ENCODE results near the gene LLGL2.

LLGL2 gene

GRCh38 chr17:75488693-75489510 is 36.6 kb upstream of the LLGL2 start:
- peaks cover 3% of the 10 kb centered on the region for H3K36me3 Mint-ChIP-seq
- H3K27ac Mint-ChIP-seq = peak overlapping the region; percentile 59
- no peak overlapping the region for H3K4me3 Mint-ChIP-seq
- H3K4me1 Mint-ChIP-seq = peaks cover 30% of the 10 kb centered on the region
- H3K9me3 Mint-ChIP-seq = no peaks in the 10 kb centered on the region
- H3K27me3 Mint-ChIP-seq = no peaks in the 10 kb centered on the region

GRCh38 chr17:75489511-75489955 is 36.0 kb upstream of the LLGL2 start:
- H3K36me3 Mint-ChIP-seq = peaks cover 3% of the 10 kb centered on the region
- H3K27me3 Mint-ChIP-seq = no peaks in the 10 kb centered on the region
- no peak overlapping the region for H3K4me3 Mint-ChIP-seq
- H3K9me3 Mint-ChIP-seq = no peaks in the 10 kb centered on the region
- no peak overlapping the region for H3K27ac Mint-ChIP-seq
- peaks cover 30% of the 10 kb centered on the region for H3K4me1 Mint-ChIP-seq

- Mint-ChIP-seq H3K9me3 (no peaks in the 10 kb centered on the region), H3K27me3 (no peaks in the 10 kb centered on the region), H3K36me3 (peaks cover 3% of the 10 kb centered on the region), H3K4me3 (no peak overlapping the region), H3K4me1 (peaks cover 26% of the 10 kb centered on the region), H3K27ac (no peak overlapping the region)
These were observed 35.2 kb upstream of the LLGL2 start for GRCh38 chr17:75490173-75490743.

DNA sequence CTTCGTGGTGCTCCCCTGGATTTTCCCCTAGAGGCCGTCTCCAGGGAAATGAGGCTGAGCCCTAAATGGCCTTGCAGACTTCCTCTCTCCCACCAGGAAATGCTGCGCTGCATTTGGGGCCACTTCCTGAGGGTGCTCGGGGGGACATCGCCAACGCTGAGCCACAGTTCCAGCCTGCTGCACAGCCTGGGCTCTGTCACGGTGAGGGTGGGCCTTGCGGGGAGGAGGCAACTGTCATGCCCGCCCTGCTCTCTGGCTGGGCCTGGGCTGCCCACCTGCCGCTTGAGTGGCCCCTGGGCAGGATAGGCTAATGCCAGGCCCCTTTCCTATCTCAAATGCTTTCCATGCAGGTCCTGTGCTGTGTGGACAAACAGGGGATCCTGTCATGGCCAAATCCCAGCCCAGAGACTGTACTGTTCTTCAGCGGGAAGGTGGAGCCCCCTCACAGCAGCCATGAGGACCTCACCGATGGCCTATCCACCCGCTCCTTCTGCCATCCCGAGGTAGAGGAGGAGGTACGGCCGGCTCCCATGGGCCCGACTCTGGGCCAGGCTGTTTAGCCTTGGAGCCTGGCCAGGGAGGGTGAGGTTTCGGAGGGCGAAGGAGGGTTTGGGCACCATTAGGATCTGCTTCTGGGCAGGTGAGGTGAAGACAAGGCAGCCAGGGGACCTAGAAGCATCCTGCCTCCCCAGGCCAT is 34.4 kb upstream of the LLGL2 start:
- no peaks in the 10 kb centered on the region for H3K27me3 Mint-ChIP-seq
- H3K27ac Mint-ChIP-seq = no peak overlapping the region
- peaks cover 3% of the 10 kb centered on the region for H3K36me3 Mint-ChIP-seq
- no peaks in the 10 kb centered on the region for H3K9me3 Mint-ChIP-seq
- H3K4me3 Mint-ChIP-seq = no peak overlapping the region
- H3K4me1 Mint-ChIP-seq = peaks cover 25% of the 10 kb centered on the region

GRCh38 chr17:75491680-75492079 is 33.8 kb upstream of the LLGL2 start:
- Mint-ChIP-seq H3K4me1 (peaks cover 19% of the 10 kb centered on the region), H3K27me3 (no peaks in the 10 kb centered on the region), H3K9me3 (no peaks in the 10 kb centered on the region), H3K27ac (no peak overlapping the region), H3K4me3 (no peak overlapping the region), H3K36me3 (peaks cover 3% of the 10 kb centered on the region)

DNA sequence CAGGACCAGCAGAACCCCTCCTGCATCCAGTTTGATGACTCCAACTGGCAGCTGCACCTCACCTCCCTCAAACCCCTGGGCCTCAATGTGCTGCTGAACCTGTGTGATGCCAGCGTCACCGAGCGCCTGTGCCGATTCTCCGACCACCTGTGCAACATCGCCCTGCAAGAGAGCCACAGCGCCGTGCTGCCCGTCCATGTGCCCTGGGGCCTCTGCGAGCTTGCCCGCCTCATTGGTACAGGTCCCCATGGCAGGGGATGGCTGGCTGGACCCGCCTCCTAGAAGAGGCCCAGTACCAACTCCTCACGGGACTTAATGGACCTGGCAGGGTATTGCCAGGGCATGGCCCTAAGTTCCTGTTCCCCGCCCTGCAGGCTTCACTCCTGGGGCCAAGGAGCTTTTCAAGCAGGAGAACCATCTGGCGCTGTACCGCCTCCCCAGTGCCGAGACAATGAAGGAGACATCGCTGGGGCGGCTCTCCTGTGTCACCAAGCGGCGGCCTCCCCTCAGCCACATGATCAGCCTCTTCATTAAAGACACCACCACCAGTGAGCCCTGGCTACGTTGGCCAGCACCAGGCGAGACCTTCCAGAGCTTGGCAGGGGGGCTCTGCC is 32.8 kb upstream of the LLGL2 start:
- H3K27ac Mint-ChIP-seq = no peak overlapping the region
- peaks cover 12% of the 10 kb centered on the region for H3K4me1 Mint-ChIP-seq
- peaks cover 2% of the 10 kb centered on the region for H3K36me3 Mint-ChIP-seq
- H3K27me3 Mint-ChIP-seq = no peaks in the 10 kb centered on the region
- H3K9me3 Mint-ChIP-seq = no peaks in the 10 kb centered on the region
- no peak overlapping the region for H3K4me3 Mint-ChIP-seq

DNA sequence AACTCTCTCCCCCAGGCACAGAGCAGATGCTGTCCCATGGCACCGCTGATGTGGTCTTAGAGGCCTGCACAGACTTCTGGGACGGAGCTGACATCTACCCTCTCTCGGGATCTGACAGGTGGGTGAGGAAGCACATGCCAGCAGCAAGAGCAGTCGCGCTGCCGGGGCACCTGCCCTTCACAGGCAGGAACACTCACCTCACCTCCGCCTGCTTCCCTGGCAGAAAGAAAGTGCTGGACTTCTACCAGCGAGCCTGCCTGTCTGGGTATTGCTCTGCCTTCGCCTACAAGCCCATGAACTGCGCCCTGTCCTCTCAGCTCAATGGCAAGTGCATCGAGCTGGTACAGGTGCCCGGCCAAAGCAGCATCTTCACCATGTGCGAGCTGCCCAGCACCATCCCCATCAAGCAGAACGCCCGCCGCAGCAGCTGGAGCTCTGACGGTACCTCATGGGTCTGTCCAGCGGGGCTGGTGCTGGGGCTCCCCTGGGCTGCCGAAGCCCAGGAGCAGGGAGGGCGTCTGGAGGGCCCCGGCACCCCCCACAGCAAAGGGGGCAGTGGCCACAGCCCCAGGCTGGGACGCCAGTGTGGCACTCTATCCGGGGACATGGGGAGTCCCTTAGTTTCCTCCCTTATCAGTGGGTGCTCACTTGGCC is 31.9 kb upstream of the LLGL2 start:
- peaks cover 2% of the 10 kb centered on the region for H3K36me3 Mint-ChIP-seq
- H3K4me3 Mint-ChIP-seq = no peak overlapping the region
- H3K4me1 Mint-ChIP-seq = peaks cover 3% of the 10 kb centered on the region
- no peaks in the 10 kb centered on the region for H3K27me3 Mint-ChIP-seq
- no peak overlapping the region for H3K27ac Mint-ChIP-seq
- H3K9me3 Mint-ChIP-seq = no peaks in the 10 kb centered on the region

DNA sequence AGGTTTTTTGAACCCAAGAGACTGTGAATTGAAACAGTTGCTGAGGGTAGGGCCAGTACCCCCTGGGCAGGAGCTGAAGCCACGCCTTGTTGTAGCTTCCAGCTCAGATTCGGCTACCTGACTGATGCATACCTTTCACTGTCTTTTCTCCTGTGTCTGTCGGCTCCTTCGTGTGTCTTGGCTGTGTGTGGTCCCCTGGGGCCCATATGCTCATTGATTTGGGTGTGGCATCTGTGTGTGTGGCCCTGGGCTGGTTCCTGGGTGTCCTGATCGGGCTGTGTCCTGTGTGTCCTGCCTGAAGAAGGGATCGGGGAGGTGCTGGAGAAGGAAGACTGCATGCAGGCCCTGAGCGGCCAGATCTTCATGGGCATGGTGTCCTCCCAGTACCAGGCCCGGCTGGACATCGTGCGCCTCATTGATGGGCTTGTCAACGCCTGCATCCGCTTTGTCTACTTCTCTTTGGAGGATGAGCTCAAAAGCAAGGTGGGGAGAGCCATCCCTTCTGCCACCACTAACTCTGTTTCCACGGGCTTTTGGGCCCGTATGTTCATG is 31.1 kb upstream of the LLGL2 start:
- Mint-ChIP-seq H3K9me3 (no peaks in the 10 kb centered on the region), H3K4me1 (peaks cover 3% of the 10 kb centered on the region), H3K36me3 (peaks cover 2% of the 10 kb centered on the region), H3K27me3 (no peaks in the 10 kb centered on the region), H3K27ac (no peak overlapping the region), H3K4me3 (no peak overlapping the region)

DNA sequence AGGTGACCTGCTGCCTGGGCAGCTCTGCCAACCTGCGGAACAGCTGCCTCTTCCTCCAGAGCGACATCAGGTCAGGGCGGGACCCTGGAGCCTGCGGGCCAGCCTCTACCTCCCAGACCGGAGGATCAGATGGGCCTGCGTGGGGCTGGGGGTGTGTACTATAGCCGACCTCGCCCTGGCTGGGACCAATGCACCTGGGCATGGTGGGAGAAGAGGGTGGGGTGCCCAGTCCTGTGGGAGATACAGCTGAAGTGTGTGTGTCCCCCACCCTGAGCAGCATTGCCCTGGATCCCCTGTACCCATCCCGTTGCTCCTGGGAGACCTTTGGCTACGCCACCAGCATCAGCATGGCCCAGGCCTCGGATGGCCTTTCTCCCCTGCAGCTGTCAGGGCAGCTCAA is 29.5 kb upstream of the LLGL2 start:
- Mint-ChIP-seq H3K4me1 (peaks cover 3% of the 10 kb centered on the region), H3K36me3 (peaks cover 2% of the 10 kb centered on the region), H3K9me3 (no peaks in the 10 kb centered on the region), H3K4me3 (no peak overlapping the region), H3K27ac (no peak overlapping the region), H3K27me3 (no peaks in the 10 kb centered on the region)

GRCh38 chr17:75498039-75498725 is 27.3 kb upstream of the LLGL2 start:
- H3K27me3 Mint-ChIP-seq = no peaks in the 10 kb centered on the region
- H3K4me1 Mint-ChIP-seq = peaks cover 3% of the 10 kb centered on the region
- no peaks in the 10 kb centered on the region for H3K36me3 Mint-ChIP-seq
- no peak overlapping the region for H3K4me3 Mint-ChIP-seq
- no peaks in the 10 kb centered on the region for H3K9me3 Mint-ChIP-seq
- H3K27ac Mint-ChIP-seq = no peak overlapping the region

GRCh38 chr17:75498726-75499213 is 26.7 kb upstream of the LLGL2 start:
- no peaks in the 10 kb centered on the region for H3K36me3 Mint-ChIP-seq
- H3K4me1 Mint-ChIP-seq = peaks cover 3% of the 10 kb centered on the region
- H3K9me3 Mint-ChIP-seq = no peaks in the 10 kb centered on the region
- H3K27ac Mint-ChIP-seq = no peak overlapping the region
- no peak overlapping the region for H3K4me3 Mint-ChIP-seq
- H3K27me3 Mint-ChIP-seq = no peaks in the 10 kb centered on the region

- Mint-ChIP-seq H3K9me3 (no peaks in the 10 kb centered on the region), H3K4me3 (no peak overlapping the region)
These were observed 26.0 kb upstream of the LLGL2 start for GRCh38 chr17:75499313-75500022.

DNA sequence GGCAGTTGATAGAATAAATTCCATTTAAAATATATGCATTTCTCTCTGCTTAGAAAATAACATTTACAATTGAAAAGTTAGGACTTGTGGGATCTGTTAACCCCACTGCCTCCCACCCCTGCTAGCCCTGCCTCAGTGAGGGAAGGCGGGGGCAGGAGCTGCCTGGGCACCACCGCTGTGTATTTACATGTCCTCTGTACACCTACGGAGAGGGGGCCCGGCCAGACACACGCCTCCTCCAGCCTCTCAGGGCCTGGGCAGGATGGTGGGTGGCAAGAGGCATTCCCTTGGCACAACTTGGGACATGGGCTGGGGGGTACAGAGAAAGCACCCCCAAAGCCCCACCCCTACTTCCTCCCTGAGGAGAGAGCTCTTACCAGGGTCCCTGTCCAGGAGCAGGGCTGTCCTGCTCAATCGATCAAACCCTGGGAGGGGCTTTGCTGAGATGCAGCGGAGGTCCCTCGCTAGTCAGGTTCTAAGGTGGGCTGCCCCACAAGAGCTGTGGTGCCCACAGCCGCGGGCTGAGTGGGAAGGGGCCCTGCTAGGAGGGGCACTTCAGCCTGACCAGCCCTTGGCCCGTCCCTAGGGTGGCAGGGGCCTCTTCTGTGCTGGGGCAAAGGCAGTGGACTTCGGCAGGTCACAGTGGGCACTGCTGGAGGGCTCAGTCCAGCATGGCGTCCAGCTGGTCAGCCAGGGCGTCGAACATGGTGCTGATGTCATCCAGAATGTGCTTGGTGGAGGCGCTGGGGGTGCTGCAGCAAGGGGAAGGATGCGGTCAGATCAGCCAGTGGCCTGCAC is 24.9 kb upstream of the LLGL2 start:
- Mint-ChIP-seq H3K4me1 (peaks cover 3% of the 10 kb centered on the region), H3K27me3 (no peaks in the 10 kb centered on the region), H3K36me3 (no peaks in the 10 kb centered on the region), H3K9me3 (no peaks in the 10 kb centered on the region), H3K4me3 (no peak overlapping the region), H3K27ac (no peak overlapping the region)

More at GRCh38 chr17:75499313-75500022, 26.0 kb upstream of the LLGL2 start:
- no peak overlapping the region for H3K27ac Mint-ChIP-seq
- no peaks in the 10 kb centered on the region for H3K36me3 Mint-ChIP-seq
- peaks cover 3% of the 10 kb centered on the region for H3K4me1 Mint-ChIP-seq
- H3K27me3 Mint-ChIP-seq = no peaks in the 10 kb centered on the region

Measured in activated naive CD4-positive, alpha-beta T cell treated with anti-CD3 and anti-CD28 coated beads, Interleukin-2, amount 50 U/mL, for 24 hours (primary cell).